Stimulated activated naive CD8-positive, alpha-beta T cell treated with anti-CD3 and anti-CD28 coated beads, Interleukin-15, amount 100 ng/mL, for 72 hours (primary cell): ENCODE measurements around the gene C2CD2.

ENCODE experiments used
- ATAC-seq: fragments of 150-1000 bp; cut with Tn5 transposase; 2 replicates; pipeline ENCODE4 v1.10.0; 2021; ENCODE audit warnings: mild to moderate bottlenecking, moderate library complexity
- DNase-seq, 2 donors: peaks; one replicate each; pipeline ENCODE4 v3.0.0; 2021 to 2022
- H3K27ac Mint-ChIP-seq, 2 donors: one replicate each; pipeline ENCODE4 v1.8.0; 2022; ENCODE audit warnings: mild to moderate bottlenecking in 2 of 2, mixed read lengths in 2 of 2, moderate library complexity in 2 of 2
- H3K27me3 Mint-ChIP-seq: one replicate; pipeline ENCODE4 v1.8.0; 2022; ENCODE audit warnings: mixed read lengths
- H3K4me1 Mint-ChIP-seq: one replicate; pipeline ENCODE4 v1.8.0; 2022; ENCODE audit warnings: mild to moderate bottlenecking, mixed read lengths
- H3K4me3 Mint-ChIP-seq, 2 donors: one replicate each; pipeline ENCODE4 v1.8.0; 2022; ENCODE audit warnings: mild to moderate bottlenecking in 2 of 2, mixed read lengths in 2 of 2, moderate library complexity in 1 of 2
- H3K9me3 Mint-ChIP-seq, 2 donors: one replicate each; pipeline ENCODE4 v1.8.0; 2022; ENCODE audit warnings: mixed read lengths in 2 of 2

Gene C2CD2

GRCh38 chr21:41871293-41872030 is 82.4 kb downstream of the C2CD2 start:
- DNase-seq (no peak), ATAC-seq (no peak)
- no peak overlapping the region for H3K4me3 Mint-ChIP-seq
- no peaks in the 10 kb centered on the region for H3K27me3 Mint-ChIP-seq
- H3K27ac Mint-ChIP-seq, result peak overlapping the region in 1 of 2 donors; percentile 54
- peaks cover 53% of the 10 kb centered on the region for H3K4me1 Mint-ChIP-seq
- no peaks in the 10 kb centered on the region for H3K9me3 Mint-ChIP-seq

GRCh38 chr21:41869771-41870170 is 84.0 kb downstream of the C2CD2 start:
- no peak for DNase-seq
- ATAC-seq, result no peak
- no peak overlapping the region for H3K27ac Mint-ChIP-seq
- no peaks in the 10 kb centered on the region for H3K27me3 Mint-ChIP-seq
- peaks cover 60% of the 10 kb centered on the region for H3K4me1 Mint-ChIP-seq
- H3K4me3 Mint-ChIP-seq, result no peak overlapping the region
- no peaks in the 10 kb centered on the region for H3K9me3 Mint-ChIP-seq

- ATAC-seq (no peak), DNase-seq (no peak)
- Mint-ChIP-seq H3K9me3 (no peaks in the 10 kb centered on the region), H3K4me1 (peaks cover 60% of the 10 kb centered on the region), H3K27me3 (no peaks in the 10 kb centered on the region), H3K4me3 (no peak overlapping the region), H3K27ac (no peak overlapping the region)
These were observed 85.6 kb downstream of the C2CD2 start for GRCh38 chr21:41868062-41868710.

- Mint-ChIP-seq H3K9me3 (no peaks in the 10 kb centered on the region), H3K4me3 (no peak overlapping the region), H3K27ac (no peak overlapping the region), H3K27me3 (no peaks in the 10 kb centered on the region), H3K4me1 (peaks cover 62% of the 10 kb centered on the region)
- no peak for ATAC-seq
- DNase-seq, result no peak
These were observed 86.5 kb downstream of the C2CD2 start for GRCh38 chr21:41867313-41867712.

GRCh38 chr21:41866274-41866809 is 87.5 kb downstream of the C2CD2 start:
- peak overlapping the region in 1 of 2 donors; percentile 24 for H3K4me3 Mint-ChIP-seq
- H3K9me3 Mint-ChIP-seq, result no peaks in the 10 kb centered on the region
- peaks cover 64% of the 10 kb centered on the region for H3K4me1 Mint-ChIP-seq
- no peak for ATAC-seq
- H3K27ac Mint-ChIP-seq, result peak overlapping the region; percentile 15 to 74
- no peak for DNase-seq
- no peaks in the 10 kb centered on the region for H3K27me3 Mint-ChIP-seq

- Mint-ChIP-seq H3K4me3 (peak overlapping the region; percentile 7 to 24), H3K27ac (peak overlapping the region in 1 of 2 donors; percentile 15), H3K4me1 (peaks cover 63% of the 10 kb centered on the region), H3K27me3 (no peaks in the 10 kb centered on the region), H3K9me3 (no peaks in the 10 kb centered on the region)
- ATAC-seq (peak; percentile 94), DNase-seq (peak; percentile 15 to 45)
These were observed 88.6 kb downstream of the C2CD2 start for GRCh38 chr21:41865002-41865777.

GRCh38 chr21:41864311-41865001 is 89.4 kb downstream of the C2CD2 start:
- no peaks in the 10 kb centered on the region for H3K9me3 Mint-ChIP-seq
- H3K4me1 Mint-ChIP-seq, result peaks cover 58% of the 10 kb centered on the region
- DNase-seq, result no peak
- no peak for ATAC-seq
- no peak overlapping the region for H3K4me3 Mint-ChIP-seq
- no peak overlapping the region for H3K27ac Mint-ChIP-seq
- H3K27me3 Mint-ChIP-seq, result no peaks in the 10 kb centered on the region

- no peak for ATAC-seq
- Mint-ChIP-seq H3K9me3 (no peaks in the 10 kb centered on the region), H3K27me3 (no peaks in the 10 kb centered on the region), H3K4me1 (peaks cover 53% of the 10 kb centered on the region), H3K4me3 (no peak overlapping the region), H3K27ac (peak overlapping the region in 1 of 2 donors; percentile 23)
- no peak for DNase-seq
These were observed 90.4 kb downstream of the C2CD2 start for GRCh38 chr21:41863439-41863740.

GRCh38 chr21:41861987-41862386 is 91.8 kb downstream of the C2CD2 start:
- DNase-seq, result no peak
- Mint-ChIP-seq H3K27me3 (no peaks in the 10 kb centered on the region), H3K9me3 (no peaks in the 10 kb centered on the region), H3K4me1 (peaks cover 48% of the 10 kb centered on the region), H3K27ac (no peak overlapping the region), H3K4me3 (no peak overlapping the region)
- no peak for ATAC-seq

GRCh38 chr21:41861255-41861654 is 92.6 kb downstream of the C2CD2 start:
- no peak for ATAC-seq
- no peak for DNase-seq
- Mint-ChIP-seq H3K9me3 (no peaks in the 10 kb centered on the region), H3K4me3 (no peak overlapping the region), H3K27me3 (no peaks in the 10 kb centered on the region), H3K4me1 (peaks cover 41% of the 10 kb centered on the region), H3K27ac (no peak overlapping the region)

GRCh38 chr21:41859297-41859980 is 94.4 kb downstream of the C2CD2 start:
- H3K27me3 Mint-ChIP-seq, result no peaks in the 10 kb centered on the region
- H3K27ac Mint-ChIP-seq, result no peak overlapping the region
- H3K4me3 Mint-ChIP-seq, result no peak overlapping the region
- DNase-seq (no peak), ATAC-seq (no peak)
- H3K9me3 Mint-ChIP-seq, result no peaks in the 10 kb centered on the region
- peaks cover 23% of the 10 kb centered on the region for H3K4me1 Mint-ChIP-seq

- Mint-ChIP-seq H3K4me1 (peaks cover 16% of the 10 kb centered on the region), H3K27me3 (no peaks in the 10 kb centered on the region), H3K27ac (no peak overlapping the region), H3K4me3 (no peak overlapping the region), H3K9me3 (no peaks in the 10 kb centered on the region)
- no peak for DNase-seq
- no peak for ATAC-seq
These were observed 95.1 kb downstream of the C2CD2 start for GRCh38 chr21:41858466-41859296.

GRCh38 chr21:41857771-41858300 is 96.0 kb downstream of the C2CD2 start:
- H3K27ac Mint-ChIP-seq, result peak overlapping the region in 1 of 2 donors; percentile 64

GRCh38 chr21:41856572-41856971 is 97.2 kb downstream of the C2CD2 start:
- DNase-seq (no peak), ATAC-seq (no peak)
- Mint-ChIP-seq H3K4me3 (no peak overlapping the region), H3K27ac (no peak overlapping the region), H3K4me1 (peaks cover 4% of the 10 kb centered on the region), H3K27me3 (no peaks in the 10 kb centered on the region), H3K9me3 (no peaks in the 10 kb centered on the region)

More at GRCh38 chr21:41857771-41858300, 96.0 kb downstream of the C2CD2 start:
- H3K27me3 Mint-ChIP-seq, result no peaks in the 10 kb centered on the region
- H3K4me1 Mint-ChIP-seq, result peaks cover 9% of the 10 kb centered on the region
- ATAC-seq (no peak), DNase-seq (no peak)
- no peak overlapping the region for H3K4me3 Mint-ChIP-seq
- H3K9me3 Mint-ChIP-seq, result no peaks in the 10 kb centered on the region
